ENCODE measurements around the gene ZNF350. TPM values are rescaled to one million over a fixed set of nuclear protein-coding genes. Genes with fewer than 3 reads are reported as not detected.

Gene ZNF350
- polyA plus RNA-seq, 3 donors, result 9.1 to 14.0 (median 9.9) TPM

DNA sequence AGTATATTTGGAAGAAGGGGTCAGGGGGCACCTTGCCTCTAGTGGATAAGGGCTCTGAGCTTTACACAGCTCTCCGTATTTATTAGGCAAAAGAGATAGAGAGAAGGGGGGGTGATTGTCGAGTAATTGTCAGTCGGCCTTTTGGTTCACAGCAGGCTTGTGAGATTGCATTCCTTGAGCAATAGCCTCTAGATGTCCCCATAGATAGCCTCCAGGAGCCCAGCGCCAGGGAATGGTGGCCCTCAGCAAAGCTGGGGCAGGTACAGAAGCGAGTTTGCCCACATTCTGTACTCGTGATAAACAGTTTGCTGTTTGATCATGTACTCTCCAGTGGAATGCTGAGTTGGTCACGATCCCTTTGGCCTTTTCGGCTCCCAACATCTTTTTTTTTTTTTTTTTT is 54.7 kb downstream of the ZNF350 start:
- no peak for DNase-seq
- Histone ChIP-seq H4K20me1 (ENCODE audit: insufficient read depth, low read length) (no peaks in the 10 kb centered on the region), H3K79me2 (ENCODE audit: insufficient read depth, low read length) (peaks cover 5% of the 10 kb centered on the region), H2AFZ (ENCODE audit: insufficient read depth, low read depth, low read length, poor library complexity, severe bottlenecking) (no peak overlapping the region), H3K4me1 (ENCODE audit: control insufficient read depth in 1 of 2, insufficient read depth in 2 of 2, low read length in 2 of 2) (peaks cover 7 to 13% of the 10 kb centered on the region in 2 donors), H3K9ac (ENCODE audit: insufficient read depth, low read length, poor library complexity, severe bottlenecking) (no peak overlapping the region), H3K27me3 (ENCODE audit: control insufficient read depth in 2 of 2, insufficient read depth in 2 of 2, low read length in 2 of 2) (no peaks in the 10 kb centered on the region), H3K27ac (ENCODE audit: low read depth in 1 of 2, low read length in 2 of 2) (no peak overlapping the region), H3K36me3 (replicated peaks in 1 of 2; ENCODE audit: control insufficient read depth in 1 of 2, insufficient read depth in 2 of 2, low read length in 2 of 2) (peaks cover 57 to 76% of the 10 kb centered on the region in 2 donors), H3K4me3 (replicated peaks in 1 of 3; ENCODE audit: low read depth in 2 of 3, low read length in 3 of 3) (peak overlapping the region in 1 of 3 experiments; percentile 12), H3K4me2 (replicated peaks; ENCODE audit: extremely low read depth, low read length, poor library complexity, severe bottlenecking) (no peak overlapping the region), H3K9me3 (replicated peaks in 1 of 2; ENCODE audit: control insufficient read depth in 1 of 2, insufficient read depth in 1 of 2, low read length in 2 of 2) (peaks cover 62 to 73% of the 10 kb centered on the region in 2 donors)
- Mint-ChIP-seq H3K36me3 (peaks cover 77 to 78% of the 10 kb centered on the region in 2 donors), H3K27ac (no peak overlapping the region), H3K4me3 (no peak overlapping the region), H3K9me3 (peaks cover 44 to 83% (median 75%) of the 10 kb centered on the region in 7 donors), H3K27me3 (ENCODE audit: low read depth in 3 of 3) (peaks cover 0 to 2% (median 0%) of the 10 kb centered on the region in 3 donors), H3K4me1 (peaks cover 13% of the 10 kb centered on the region)
- intact Hi-C loops (cut with micrococcal nuclease), result no loop called here
- WGBS (ENCODE audit: insufficient coverage), result 88% methylated on average over 6 of the region's 8 CpGs
- TF ChIP-seq CTCF (IDR thresholded peaks at IDR 0.05), result no peak

GRCh38 chr19:51927859-51928258 is 58.8 kb downstream of the ZNF350 start:
- Histone ChIP-seq H3K27ac (ENCODE audit: low read depth in 1 of 2, low read length in 2 of 2) (peak overlapping the region; percentile 36 to 90), H3K4me3 (replicated peaks in 1 of 3; ENCODE audit: low read depth in 2 of 3, low read length in 3 of 3) (peak overlapping the region; percentile 91 to 99 (median 96)), H3K4me2 (replicated peaks; ENCODE audit: extremely low read depth, low read length, poor library complexity, severe bottlenecking) (peak overlapping the region; percentile 81), H4K20me1 (ENCODE audit: insufficient read depth, low read length) (no peaks in the 10 kb centered on the region), H3K27me3 (ENCODE audit: control insufficient read depth in 2 of 2, insufficient read depth in 2 of 2, low read length in 2 of 2) (no peaks in the 10 kb centered on the region), H3K9ac (ENCODE audit: insufficient read depth, low read length, poor library complexity, severe bottlenecking) (peak overlapping the region; percentile 78), H2AFZ (ENCODE audit: insufficient read depth, low read depth, low read length, poor library complexity, severe bottlenecking) (peak overlapping the region; percentile 99), H3K36me3 (replicated peaks in 1 of 2; ENCODE audit: control insufficient read depth in 1 of 2, insufficient read depth in 2 of 2, low read length in 2 of 2) (peaks cover 24 to 36% of the 10 kb centered on the region in 2 donors), H3K9me3 (replicated peaks in 1 of 2; ENCODE audit: control insufficient read depth in 1 of 2, insufficient read depth in 1 of 2, low read length in 2 of 2) (peaks cover 56 to 68% of the 10 kb centered on the region in 2 donors), H3K4me1 (ENCODE audit: control insufficient read depth in 1 of 2, insufficient read depth in 2 of 2, low read length in 2 of 2) (peaks cover 13 to 21% of the 10 kb centered on the region in 2 donors), H3K79me2 (ENCODE audit: insufficient read depth, low read length) (peaks cover 5% of the 10 kb centered on the region)
- Mint-ChIP-seq H3K27ac (peak overlapping the region in 5 of 7 donors; percentile 50 to 95 (median 91)), H3K4me3 (peak overlapping the region; percentile 97 to 98), H3K36me3 (peaks cover 42 to 47% of the 10 kb centered on the region in 2 donors), H3K4me1 (peaks cover 19% of the 10 kb centered on the region), H3K9me3 (peaks cover 32 to 85% (median 76%) of the 10 kb centered on the region in 7 donors), H3K27me3 (ENCODE audit: low read depth in 3 of 3) (peaks cover 0 to 1% (median 0%) of the 10 kb centered on the region in 3 donors)
- 49% methylated on average over 11 of the region's 13 CpGs for WGBS (ENCODE audit: insufficient coverage)
- no peak for DNase-seq
- no peak for TF ChIP-seq CTCF (IDR thresholded peaks at IDR 0.05)
- intact Hi-C loops (cut with micrococcal nuclease), result loop anchor here in 1 of 2 donors (5.0 kb wide), 1 partner anchor 59 kb away; the partner anchor contains the start of gene ZNF350
